Measurements from ENCODE around the gene RASAL3.

The RASAL3 gene

DNA sequence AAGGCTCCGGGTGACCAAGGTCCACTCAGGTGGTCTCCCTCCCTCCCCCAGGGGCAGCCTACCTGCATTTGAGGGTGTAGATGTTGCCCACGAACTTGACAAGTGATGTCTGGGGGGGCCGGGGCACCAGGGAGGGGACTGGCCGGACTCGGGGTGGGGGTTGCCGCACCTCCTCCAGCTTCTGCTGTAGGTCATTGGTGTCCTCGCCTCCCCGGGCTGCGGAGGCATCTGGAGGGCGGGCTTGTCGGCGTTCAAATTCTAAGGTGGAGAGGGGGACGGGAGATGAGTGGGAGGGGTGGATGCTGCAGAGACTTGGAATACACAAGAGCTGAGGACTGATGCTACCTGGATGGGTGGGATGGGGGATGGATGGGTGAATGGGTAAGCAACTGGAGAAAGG lies 40.2 kb downstream of the RASAL3 start:
- ATAC-seq: no peak

DNA sequence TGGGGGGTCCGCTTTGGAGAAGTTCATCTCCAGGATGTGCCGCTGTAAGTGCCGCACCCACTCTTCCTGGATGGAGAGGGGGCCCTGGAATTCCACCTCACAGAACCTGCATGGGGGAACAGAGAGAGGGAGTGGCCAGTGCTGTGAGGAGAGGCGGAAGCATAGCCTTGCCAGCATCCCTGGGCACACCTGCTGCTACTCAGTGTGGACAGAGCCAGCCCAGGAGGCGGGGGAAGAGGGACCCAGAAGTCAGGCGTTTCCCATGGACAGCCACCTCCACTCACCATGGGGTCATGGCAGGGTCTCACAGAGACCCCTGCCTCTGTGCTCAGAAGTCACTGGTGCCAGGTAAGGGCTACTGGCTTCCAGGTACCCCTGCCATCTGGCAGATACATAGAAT lies 41.2 kb downstream of the RASAL3 start:
- TF ChIP-seq ESRRG (CRISPR knock-in tag; IDR thresholded peaks at IDR 0.05) (no peak), RARB (CRISPR knock-in tag; IDR thresholded peaks at IDR 0.05) (no peak), TSHZ2 (CRISPR knock-in tag; IDR thresholded peaks at IDR 0.05) (no peak), ZFP30 (CRISPR knock-in tag; IDR thresholded peaks at IDR 0.05) (no peak), CREB5 (CRISPR knock-in tag; IDR thresholded peaks at IDR 0.05; ENCODE audit: low read depth) (no peak), POU6F1 (CRISPR knock-in tag; IDR thresholded peaks at IDR 0.05; ENCODE audit: borderline replicate concordance, low read depth) (no peak), ARNTL (CRISPR knock-in tag; IDR thresholded peaks at IDR 0.05; ENCODE audit: borderline replicate concordance, low read depth) (no peak), ZNF565 (CRISPR knock-in tag; conservative IDR thresholded peaks at IDR 0.05; ENCODE audit: low read depth) (no peak), OSR1 (CRISPR knock-in tag; IDR thresholded peaks at IDR 0.05) (no peak)
- ATAC-seq: no peak

More for the DNA sequence above, 40.2 kb downstream of the RASAL3 start:
- TF ChIP-seq ISL1 (CRISPR knock-in tag; IDR thresholded peaks at IDR 0.05): no peak
- TF ChIP-seq RARB (CRISPR knock-in tag; IDR thresholded peaks at IDR 0.05): no peak
- no peak for TF ChIP-seq ESRRG (CRISPR knock-in tag; IDR thresholded peaks at IDR 0.05)
- no peak for TF ChIP-seq BACH2 (CRISPR knock-in tag; IDR thresholded peaks at IDR 0.05; ENCODE audit: borderline replicate concordance)
- TF ChIP-seq CREB5 (CRISPR knock-in tag; IDR thresholded peaks at IDR 0.05; ENCODE audit: low read depth): no peak
- no peak for TF ChIP-seq TSHZ2 (CRISPR knock-in tag; IDR thresholded peaks at IDR 0.05)
- TF ChIP-seq PATZ1 (CRISPR knock-in tag; IDR thresholded peaks at IDR 0.05; ENCODE audit: borderline replicate concordance): no peak
- TF ChIP-seq ZFP30 (CRISPR knock-in tag; IDR thresholded peaks at IDR 0.05): no peak
- TF ChIP-seq CSDC2 (CRISPR knock-in tag; IDR thresholded peaks at IDR 0.05): no peak
- TF ChIP-seq ZNF8 (CRISPR knock-in tag; IDR thresholded peaks at IDR 0.05): no peak
- TF ChIP-seq TCF4 (CRISPR knock-in tag; IDR thresholded peaks at IDR 0.05; ENCODE audit: borderline replicate concordance): no peak
- no peak for TF ChIP-seq POU6F1 (CRISPR knock-in tag; IDR thresholded peaks at IDR 0.05; ENCODE audit: borderline replicate concordance, low read depth)
